Lower leg skin (tissue), 4 donors: ENCODE results near the gene SMC4. TPM values are rescaled to one million over a fixed set of nuclear protein-coding genes. Genes with fewer than 3 reads are reported as not detected.
A peak's percentile ranks its signal among the peaks of the same experiment; 100 is the strongest.

Experiments
- DNase-seq, 2 donors: peaks; one replicate each; pipeline ENCODE4 v3.0.0-alpha.2; 2019; ENCODE audit warnings: low spot score in 2 of 2
- H3K4me3 ChIP-seq: fragments of 200-600 bp; sonication (generic); 2 replicates; pipeline ENCODE4 v1.5.1; 2017; ENCODE audit warnings: mild to moderate bottlenecking, low read depth; ENCODE audit not compliant: poor library complexity, severe bottlenecking
- POLR2A ChIP-seq, 2 donors: fragments of 450-650 bp; IDR thresholded peaks; one replicate each; pipeline ENCODE4 v1.6.1; 2016 to 2017; ENCODE audit warnings: antibody characterized with exemption in 2 of 2, mild to moderate bottlenecking in 1 of 2, moderate library complexity in 1 of 2
- WGBS, 2 donors: methylation state at CpG; one replicate each; pipeline ENCODE4 v1.1.5; 2018; 5-methylcytosine and 5-hydroxymethylcytosine counted together
- intact Hi-C: fragments of 100-400 bp; cut with DNase I; formaldehyde crosslinking; loops from one replicate; pipeline ENCODE4 v1.15.0; 2023; ENCODE audit warnings: low total_unique reads
- total RNA-seq, 4 donors: library from RNA; depleted of rRNA; stranded (reverse); fragments of >200 nt; gene quantifications; one replicate each; pipeline ENCODE4 v1.1.0, GENCODE V29; 2016
- TF ChIP-seq, protein P1 (sequence below), 3 donors: fragments of 450-650 bp; IDR thresholded peaks; one replicate each; pipeline ENCODE4 v1.5.1; 2016; ENCODE audit warnings: antibody characterized with exemption in 3 of 3, mild to moderate bottlenecking in 3 of 3, moderate library complexity in 2 of 3

The SMC4 gene
- total RNA-seq, 4 donors from 2014 or later: 18.5 to 33.7 (median 28.6) TPM

DNA sequence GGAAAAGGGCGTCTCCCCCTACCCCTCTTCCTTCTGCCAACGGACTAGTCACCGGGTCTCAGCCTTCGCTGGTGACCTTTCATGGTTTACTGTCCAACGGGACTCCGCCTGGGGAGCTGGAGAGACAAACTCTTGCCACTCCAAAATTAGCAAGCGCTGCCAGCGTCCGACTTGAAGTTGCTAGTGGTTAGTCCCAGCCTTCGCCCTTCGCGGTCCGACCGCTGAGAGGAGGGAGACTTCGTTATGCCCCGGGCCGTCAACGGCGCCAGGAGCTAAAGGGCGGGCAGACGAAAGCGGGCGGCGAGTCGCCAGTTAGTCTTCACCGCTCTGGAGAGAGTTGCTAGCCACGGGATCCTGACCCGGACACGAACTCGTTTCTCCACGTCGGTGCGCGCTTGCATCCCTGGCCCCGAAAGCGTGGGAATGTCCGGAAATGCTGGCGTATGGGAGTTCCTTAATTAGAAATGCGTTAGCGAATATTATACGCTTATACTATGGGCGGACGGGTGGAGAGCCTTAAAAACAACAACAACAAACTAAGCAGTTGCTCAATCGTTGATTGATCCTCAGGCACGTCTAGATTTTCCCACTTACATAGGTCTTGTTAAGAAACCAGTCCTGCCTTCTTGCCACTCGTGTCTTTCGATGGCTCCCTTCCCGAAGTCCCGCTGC, 716 bp downstream of the SMC4 start:
- TF ChIP-seq, protein P1, sequence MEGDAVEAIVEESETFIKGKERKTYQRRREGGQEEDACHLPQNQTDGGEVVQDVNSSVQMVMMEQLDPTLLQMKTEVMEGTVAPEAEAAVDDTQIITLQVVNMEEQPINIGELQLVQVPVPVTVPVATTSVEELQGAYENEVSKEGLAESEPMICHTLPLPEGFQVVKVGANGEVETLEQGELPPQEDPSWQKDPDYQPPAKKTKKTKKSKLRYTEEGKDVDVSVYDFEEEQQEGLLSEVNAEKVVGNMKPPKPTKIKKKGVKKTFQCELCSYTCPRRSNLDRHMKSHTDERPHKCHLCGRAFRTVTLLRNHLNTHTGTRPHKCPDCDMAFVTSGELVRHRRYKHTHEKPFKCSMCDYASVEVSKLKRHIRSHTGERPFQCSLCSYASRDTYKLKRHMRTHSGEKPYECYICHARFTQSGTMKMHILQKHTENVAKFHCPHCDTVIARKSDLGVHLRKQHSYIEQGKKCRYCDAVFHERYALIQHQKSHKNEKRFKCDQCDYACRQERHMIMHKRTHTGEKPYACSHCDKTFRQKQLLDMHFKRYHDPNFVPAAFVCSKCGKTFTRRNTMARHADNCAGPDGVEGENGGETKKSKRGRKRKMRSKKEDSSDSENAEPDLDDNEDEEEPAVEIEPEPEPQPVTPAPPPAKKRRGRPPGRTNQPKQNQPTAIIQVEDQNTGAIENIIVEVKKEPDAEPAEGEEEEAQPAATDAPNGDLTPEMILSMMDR (IDR thresholded peaks at IDR 0.05): no peak
- TF ChIP-seq POLR2A (IDR thresholded peaks at IDR 0.05): no peak
- intact Hi-C loops: no loop called here
- H3K4me3 ChIP-seq: peak overlapping the region; percentile 72
- 0 to 1% methylated on average over 49 of the region's 49 CpGs for WGBS, 2 donors
- peak; percentile 41 to 87 for DNase-seq

GRCh38 chr3:160400702-160401150, 1.3 kb downstream of the SMC4 start:
- peak overlapping the region; percentile 72 for H3K4me3 ChIP-seq
- 0 to 1% methylated on average over 14 to 23 of the region's 51 CpGs for WGBS, 2 donors
- TF ChIP-seq, protein P1 (IDR thresholded peaks at IDR 0.05): no peak
- no peak for TF ChIP-seq POLR2A (IDR thresholded peaks at IDR 0.05)
- DNase-seq: no peak
- intact Hi-C loops: no loop called here

- TF ChIP-seq, protein P1 (IDR thresholded peaks at IDR 0.05): no peak
- no peak for TF ChIP-seq POLR2A (IDR thresholded peaks at IDR 0.05)
- 11 to 14% methylated on average over 16 of the region's 16 CpGs for WGBS, 2 donors
- no peak for DNase-seq
- peak overlapping the region; percentile 72 for H3K4me3 ChIP-seq
- intact Hi-C loops: no loop called here
These were observed 2.0 kb downstream of the SMC4 start for GRCh38 chr3:160401291-160402095.

- no peak overlapping the region for H3K4me3 ChIP-seq
- TF ChIP-seq POLR2A (IDR thresholded peaks at IDR 0.05): no peak
- TF ChIP-seq, protein P1 (IDR thresholded peaks at IDR 0.05): no peak
- DNase-seq: no peak
- 45 to 48% methylated on average over 11 of the region's 11 CpGs for WGBS, 2 donors
- intact Hi-C loops: no loop called here
These were observed 3.0 kb downstream of the SMC4 start for GRCh38 chr3:160402221-160403027.

DNA sequence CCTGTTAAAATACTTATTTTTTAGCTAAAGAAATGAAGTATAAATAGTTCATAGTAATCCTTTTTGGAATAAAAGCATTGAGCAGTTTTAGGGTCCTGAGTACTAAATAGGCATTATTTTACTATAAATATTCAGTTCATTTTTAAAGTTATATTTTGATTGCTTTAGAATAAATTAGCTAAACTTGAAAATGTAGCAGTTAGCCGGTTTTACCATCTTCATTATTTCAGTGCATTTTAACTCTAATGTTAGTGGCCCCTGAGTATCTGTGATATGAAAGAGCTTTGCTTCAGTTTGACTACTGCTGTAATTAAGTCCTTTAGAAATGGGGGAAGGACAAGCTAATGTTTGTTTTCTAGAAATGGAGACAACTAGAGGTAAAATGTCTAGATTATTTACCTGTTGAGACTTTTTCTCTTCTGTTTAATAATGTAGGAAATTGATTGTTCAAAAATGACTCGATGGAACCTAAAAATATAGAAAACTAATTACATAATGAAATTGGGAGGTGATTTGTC, 3.6 kb downstream of the SMC4 start:
- intact Hi-C loops: no loop called here
- 59 to 65% methylated on average over 2 of the region's 2 CpGs for WGBS, 2 donors
- DNase-seq: no peak
- TF ChIP-seq, protein P1 (IDR thresholded peaks at IDR 0.05): no peak
- TF ChIP-seq POLR2A (IDR thresholded peaks at IDR 0.05): no peak
- no peak overlapping the region for H3K4me3 ChIP-seq
